CD14-positive monocyte (primary cell): ENCODE results near the gene TTF1. TPM values are rescaled to one million over a fixed set of nuclear protein-coding genes. Genes with fewer than 3 reads are reported as not detected.

Experiments used
- DNase-seq, 3 donors: peaks; one replicate each; pipeline ENCODE4 v3.0.0-alpha.2; 2011 to 2022
- H2AFZ ChIP-seq: 2 replicates; pipeline ENCODE4 v1.6.0; 2012; ENCODE audit warnings: mild to moderate bottlenecking, low read depth, low read length, inconsistent platforms; ENCODE audit not compliant: insufficient read depth, poor library complexity, severe bottlenecking
- H3K27ac ChIP-seq, 2 donors: 1 replicate in 1 of 2; 2 replicates in 1 of 2; pipeline ENCODE4 v1.5.1; 2012 to 2013; ENCODE audit warnings: low read length in 2 of 2, control low read depth in 1 of 2, inconsistent platforms in 1 of 2, low read depth in 1 of 2, mild to moderate bottlenecking in 1 of 2
- H3K27me3 ChIP-seq, 2 donors: one replicate each; pipeline versions ENCODE4 v1.6.0 to v1.6.1; 2011 to 2013; ENCODE audit warnings: low read length in 2 of 2; ENCODE audit not compliant: control insufficient read depth in 2 of 2, insufficient read depth in 2 of 2
- H3K36me3 ChIP-seq, 2 donors: replicated peaks in 1 of 2; 1 replicate in 1 of 2; 2 replicates in 1 of 2; pipeline versions ENCODE4 v1.5.1 to v1.6.1; 2012 to 2013; ENCODE audit warnings: low read length in 2 of 2, control low read depth in 1 of 2, inconsistent platforms in 1 of 2, mild to moderate bottlenecking in 1 of 2; ENCODE audit not compliant: insufficient read depth in 2 of 2, control insufficient read depth in 1 of 2
- H3K4me1 ChIP-seq, 2 donors: 1 replicate in 1 of 2; 2 replicates in 1 of 2; pipeline versions ENCODE4 v1.5.1 to v1.6.1; 2012 to 2013; ENCODE audit warnings: low read length in 2 of 2, control low read depth in 1 of 2, inconsistent platforms in 1 of 2, mild to moderate bottlenecking in 1 of 2, moderate library complexity in 1 of 2; ENCODE audit not compliant: insufficient read depth in 2 of 2, control insufficient read depth in 1 of 2
- H3K4me2 ChIP-seq: replicated peaks from 2 replicates; pipeline ENCODE3; 2012; ENCODE audit warnings: low read length, moderate library complexity, mild to moderate bottlenecking; ENCODE audit not compliant: poor library complexity, severe bottlenecking; ENCODE audit errors: extremely low read depth
- H3K4me3 ChIP-seq, 3 experiments: fragments of 200-600 bp in 1 of 3; sonication (generic) in 1 of 3; replicated peaks in 1 of 3; 1 replicate in 2 of 3; 2 replicates in 1 of 3; pipeline ENCODE4 v1.5.1; 2011 to 2013; ENCODE audit warnings: low read length in 3 of 3, mild to moderate bottlenecking in 3 of 3, control low read depth in 2 of 3, low read depth in 2 of 3, inconsistent platforms in 1 of 3, moderate library complexity in 1 of 3
- H3K79me2 ChIP-seq: 2 replicates; pipeline ENCODE4 v1.6.0; 2012; ENCODE audit warnings: mild to moderate bottlenecking, control low read depth, inconsistent platforms, low read length, moderate library complexity; ENCODE audit not compliant: insufficient read depth
- H3K9ac ChIP-seq: 2 replicates; pipeline ENCODE4 v1.6.0; 2017; ENCODE audit warnings: low read length, mild to moderate bottlenecking; ENCODE audit not compliant: insufficient read depth, poor library complexity, severe bottlenecking
- H3K9me3 ChIP-seq, 2 donors: replicated peaks in 1 of 2; 1 replicate in 1 of 2; 2 replicates in 1 of 2; pipeline versions ENCODE4 v1.5.1 to v1.6.1; 2012 to 2013; ENCODE audit warnings: low read length in 2 of 2, control low read depth in 1 of 2; ENCODE audit not compliant: control insufficient read depth in 1 of 2, insufficient read depth in 1 of 2
- H4K20me1 ChIP-seq: 2 replicates; pipeline ENCODE4 v1.6.0; 2012; ENCODE audit warnings: mild to moderate bottlenecking, low read length, control low read depth, moderate library complexity; ENCODE audit not compliant: insufficient read depth
- H3K27ac Mint-ChIP-seq, 7 donors: one replicate each; pipeline ENCODE4 v1.8.0; 2020; ENCODE audit warnings: mild to moderate bottlenecking in 7 of 7, mixed read lengths in 7 of 7, moderate library complexity in 6 of 7, inconsistent platforms in 2 of 7
- H3K27me3 Mint-ChIP-seq, 3 donors: one replicate each; pipeline ENCODE4 v1.8.0; 2021 to 2022; ENCODE audit warnings: low read depth in 3 of 3, mild to moderate bottlenecking in 3 of 3, mixed read lengths in 3 of 3, moderate library complexity in 3 of 3, inconsistent platforms in 1 of 3
- H3K36me3 Mint-ChIP-seq, 2 donors: one replicate each; pipeline ENCODE4 v1.8.0; 2020; ENCODE audit warnings: mixed read lengths in 2 of 2, inconsistent platforms in 1 of 2, mild to moderate bottlenecking in 1 of 2
- H3K4me1 Mint-ChIP-seq: one replicate; pipeline ENCODE4 v1.8.0; 2020; ENCODE audit warnings: mild to moderate bottlenecking, mixed read lengths
- H3K4me3 Mint-ChIP-seq, 2 donors: one replicate each; pipeline ENCODE4 v1.8.0; 2020; ENCODE audit warnings: mild to moderate bottlenecking in 2 of 2, mixed read lengths in 2 of 2, moderate library complexity in 1 of 2
- H3K9me3 Mint-ChIP-seq, 7 donors: one replicate each; pipeline ENCODE4 v1.8.0; 2020 to 2022; ENCODE audit warnings: mixed read lengths in 7 of 7, mild to moderate bottlenecking in 6 of 7, moderate library complexity in 6 of 7, inconsistent platforms in 2 of 7
- WGBS: methylation state at CpG from one replicate; pipeline ENCODE4 v1.1.5; 2013; ENCODE audit warnings: missing lambda C conversion rate; ENCODE audit not compliant: insufficient coverage; 5-methylcytosine and 5-hydroxymethylcytosine counted together
- intact Hi-C, 2 donors: fragments of 100-400 bp; cut with micrococcal nuclease; formaldehyde crosslinking; loops; one replicate each; pipeline versions ENCODE4 v1.15.0 to v1.15.1; 2023
- polyA plus RNA-seq, 3 donors: library from polyadenylated mRNA; depleted of rRNA in 1 of 3; unstranded in 2 of 3; stranded (reverse) in 1 of 3; fragments of 300-500 nt in 2 of 3; fragments of >200 nt in 1 of 3; fragmentation: Illumina TruSeq in 2 of 3; gene quantifications; 1 replicate in 2 of 3; 2 replicates in 1 of 3; pipeline ENCODE4 v1.2.3, GENCODE V29; 2012 to 2021
- TF ChIP-seq, protein P1 (sequence below): fragments of 200-600 bp; IDR thresholded peaks from one replicate; pipeline ENCODE4 v1.8.0; 2022; ENCODE audit warnings: antibody characterized with exemption, mild to moderate bottlenecking

Gene TTF1
- polyA plus RNA-seq, 3 donors, result 2.2 to 5.8 (median 4.1) TPM

DNA sequence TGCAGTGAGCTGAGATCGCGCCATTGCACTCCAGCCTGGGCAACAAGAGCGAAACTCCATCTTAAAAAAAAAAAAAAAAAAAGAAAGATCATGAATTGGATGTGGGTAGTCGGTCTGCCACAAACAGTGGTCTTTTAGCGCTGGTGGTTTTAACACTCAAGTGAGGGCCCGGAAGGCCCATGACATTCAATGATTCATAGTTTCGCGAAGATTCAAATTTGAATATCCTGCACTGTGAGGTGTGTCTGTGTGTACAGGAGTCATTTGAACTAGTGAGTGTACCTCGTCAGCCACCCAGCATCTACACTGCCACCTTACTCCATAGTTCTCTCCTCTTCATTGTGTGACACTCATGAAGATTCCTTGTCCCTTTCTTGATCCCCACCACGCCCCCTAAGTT lies 44.6 kb upstream of the TTF1 start:
- TF ChIP-seq, protein P1, sequence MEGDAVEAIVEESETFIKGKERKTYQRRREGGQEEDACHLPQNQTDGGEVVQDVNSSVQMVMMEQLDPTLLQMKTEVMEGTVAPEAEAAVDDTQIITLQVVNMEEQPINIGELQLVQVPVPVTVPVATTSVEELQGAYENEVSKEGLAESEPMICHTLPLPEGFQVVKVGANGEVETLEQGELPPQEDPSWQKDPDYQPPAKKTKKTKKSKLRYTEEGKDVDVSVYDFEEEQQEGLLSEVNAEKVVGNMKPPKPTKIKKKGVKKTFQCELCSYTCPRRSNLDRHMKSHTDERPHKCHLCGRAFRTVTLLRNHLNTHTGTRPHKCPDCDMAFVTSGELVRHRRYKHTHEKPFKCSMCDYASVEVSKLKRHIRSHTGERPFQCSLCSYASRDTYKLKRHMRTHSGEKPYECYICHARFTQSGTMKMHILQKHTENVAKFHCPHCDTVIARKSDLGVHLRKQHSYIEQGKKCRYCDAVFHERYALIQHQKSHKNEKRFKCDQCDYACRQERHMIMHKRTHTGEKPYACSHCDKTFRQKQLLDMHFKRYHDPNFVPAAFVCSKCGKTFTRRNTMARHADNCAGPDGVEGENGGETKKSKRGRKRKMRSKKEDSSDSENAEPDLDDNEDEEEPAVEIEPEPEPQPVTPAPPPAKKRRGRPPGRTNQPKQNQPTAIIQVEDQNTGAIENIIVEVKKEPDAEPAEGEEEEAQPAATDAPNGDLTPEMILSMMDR, result no peak
- DNase-seq, result no peak

DNA sequence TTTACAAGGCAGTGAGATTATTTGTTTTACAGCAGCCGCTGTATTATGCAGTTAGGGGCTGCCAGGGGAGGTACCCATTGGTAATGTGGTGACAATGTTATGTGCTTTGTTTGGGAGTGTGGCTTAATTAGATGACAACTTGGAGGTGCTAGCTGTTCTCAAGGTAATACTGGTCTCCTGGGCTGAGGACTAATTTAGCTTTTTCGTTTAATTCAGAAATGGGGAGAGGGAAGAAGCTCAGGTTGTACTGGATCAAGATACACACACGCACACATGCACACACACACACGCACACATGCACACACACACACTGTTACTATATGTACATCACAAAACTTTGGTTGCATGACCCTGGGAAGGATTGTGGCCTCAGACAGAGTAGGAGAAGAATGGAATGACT lies 41.3 kb upstream of the TTF1 start:
- Histone ChIP-seq H3K4me3 (no peak overlapping the region), H3K36me3 (no peaks in the 10 kb centered on the region), H2AFZ (no peak overlapping the region), H4K20me1 (no peaks in the 10 kb centered on the region), H3K9me3 (no peaks in the 10 kb centered on the region), H3K4me1 (no peaks in the 10 kb centered on the region), H3K4me2 (no peak overlapping the region), H3K79me2 (no peaks in the 10 kb centered on the region), H3K9ac (no peak overlapping the region), H3K27ac (no peak overlapping the region), H3K27me3 (peaks cover 0 to 3% of the 10 kb centered on the region in 2 donors)
- H3K4me1 Mint-ChIP-seq, result no peaks in the 10 kb centered on the region
- TF ChIP-seq, protein P1, result no peak
- H3K27me3 Mint-ChIP-seq, result peaks cover 14 to 16% (median 14%) of the 10 kb centered on the region in 3 donors
- H3K9me3 Mint-ChIP-seq, result no peaks in the 10 kb centered on the region
- no peaks in the 10 kb centered on the region for H3K36me3 Mint-ChIP-seq
- H3K4me3 Mint-ChIP-seq, result no peak overlapping the region
- no peak for DNase-seq
- intact Hi-C loops, result no loop called here
- 90% methylated on average over 1 of the region's 4 CpGs for WGBS
- H3K27ac Mint-ChIP-seq, result no peak overlapping the region

More for the DNA sequence above, 44.6 kb upstream of the TTF1 start:
- H3K27ac Mint-ChIP-seq, result no peak overlapping the region
- intact Hi-C loops, result no loop called here
- 57% methylated on average over 4 of the region's 10 CpGs for WGBS
- peaks cover 9% of the 10 kb centered on the region in 3 donors for H3K27me3 Mint-ChIP-seq
- no peak overlapping the region for H3K9ac ChIP-seq
- no peaks in the 10 kb centered on the region for H3K79me2 ChIP-seq
- H3K36me3 ChIP-seq, result no peaks in the 10 kb centered on the region
- no peaks in the 10 kb centered on the region for H3K9me3 Mint-ChIP-seq
- H3K4me1 ChIP-seq, result no peaks in the 10 kb centered on the region
- H3K4me3 ChIP-seq, result no peak overlapping the region
- no peaks in the 10 kb centered on the region for H3K4me1 Mint-ChIP-seq
- H4K20me1 ChIP-seq, result no peaks in the 10 kb centered on the region
- no peak overlapping the region for H3K4me3 Mint-ChIP-seq
- H3K27me3 ChIP-seq, result no peaks in the 10 kb centered on the region
- no peaks in the 10 kb centered on the region for H3K36me3 Mint-ChIP-seq
- no peak overlapping the region for H3K27ac ChIP-seq
- H3K4me2 ChIP-seq, result no peak overlapping the region
- H2AFZ ChIP-seq, result no peak overlapping the region
- no peaks in the 10 kb centered on the region for H3K9me3 ChIP-seq
